ENCODE data around the gene SETBP1.

DNA sequence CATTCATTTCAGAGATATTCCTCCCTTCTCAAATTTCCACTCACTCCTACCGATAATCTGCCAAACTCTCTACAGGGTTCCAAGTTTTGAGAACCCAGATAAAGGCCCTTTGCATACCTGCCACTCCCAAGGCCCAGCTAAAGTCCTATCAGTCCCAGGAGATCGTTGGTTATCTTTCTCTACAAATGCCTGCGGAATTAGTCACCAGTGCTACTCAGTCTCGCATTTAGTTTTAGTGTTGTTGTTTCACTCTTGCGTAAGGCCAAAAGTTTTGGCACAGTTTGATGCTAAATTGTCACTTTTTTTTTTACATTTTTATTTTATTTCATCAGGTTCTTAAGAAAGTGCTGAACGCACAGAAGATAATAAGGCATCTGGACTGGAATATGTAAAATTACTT is 29.2 kb upstream of the SETBP1 start:
- TF ChIP-seq, protein P1, sequence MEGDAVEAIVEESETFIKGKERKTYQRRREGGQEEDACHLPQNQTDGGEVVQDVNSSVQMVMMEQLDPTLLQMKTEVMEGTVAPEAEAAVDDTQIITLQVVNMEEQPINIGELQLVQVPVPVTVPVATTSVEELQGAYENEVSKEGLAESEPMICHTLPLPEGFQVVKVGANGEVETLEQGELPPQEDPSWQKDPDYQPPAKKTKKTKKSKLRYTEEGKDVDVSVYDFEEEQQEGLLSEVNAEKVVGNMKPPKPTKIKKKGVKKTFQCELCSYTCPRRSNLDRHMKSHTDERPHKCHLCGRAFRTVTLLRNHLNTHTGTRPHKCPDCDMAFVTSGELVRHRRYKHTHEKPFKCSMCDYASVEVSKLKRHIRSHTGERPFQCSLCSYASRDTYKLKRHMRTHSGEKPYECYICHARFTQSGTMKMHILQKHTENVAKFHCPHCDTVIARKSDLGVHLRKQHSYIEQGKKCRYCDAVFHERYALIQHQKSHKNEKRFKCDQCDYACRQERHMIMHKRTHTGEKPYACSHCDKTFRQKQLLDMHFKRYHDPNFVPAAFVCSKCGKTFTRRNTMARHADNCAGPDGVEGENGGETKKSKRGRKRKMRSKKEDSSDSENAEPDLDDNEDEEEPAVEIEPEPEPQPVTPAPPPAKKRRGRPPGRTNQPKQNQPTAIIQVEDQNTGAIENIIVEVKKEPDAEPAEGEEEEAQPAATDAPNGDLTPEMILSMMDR (IDR thresholded peaks at IDR 0.05), result no peak
- no peak for TF ChIP-seq POLR2A (IDR thresholded peaks at IDR 0.05)

All from lower leg skin (tissue), 3 donors.